ENCODE results near the gene TBC1D10B.

Gene TBC1D10B

DNA sequence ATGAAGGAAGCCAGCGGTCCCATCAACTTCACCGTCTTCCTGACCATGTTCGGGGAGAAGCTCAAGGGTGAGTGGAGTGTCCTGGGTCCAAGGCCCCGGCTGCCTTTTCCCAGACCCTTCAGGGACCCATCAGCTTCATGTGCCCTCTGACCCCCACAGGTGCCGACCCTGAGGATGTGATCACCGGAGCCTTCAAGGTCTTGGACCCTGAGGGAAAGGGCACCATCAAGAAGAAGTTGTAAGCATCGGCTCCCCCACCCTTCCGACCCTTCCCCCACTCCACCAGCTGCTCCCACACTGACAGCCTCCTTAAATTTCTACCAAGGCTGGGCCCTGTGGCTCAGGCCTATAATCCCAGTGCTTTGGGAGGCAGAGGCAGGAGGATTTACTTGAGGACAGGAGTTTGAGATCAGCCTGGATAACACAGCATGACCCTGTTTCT, 6.2 kb upstream of the TBC1D10B start:
- no peak overlapping the region for H3K4me3 ChIP-seq (ENCODE audit: low read depth, low read length)

DNA sequence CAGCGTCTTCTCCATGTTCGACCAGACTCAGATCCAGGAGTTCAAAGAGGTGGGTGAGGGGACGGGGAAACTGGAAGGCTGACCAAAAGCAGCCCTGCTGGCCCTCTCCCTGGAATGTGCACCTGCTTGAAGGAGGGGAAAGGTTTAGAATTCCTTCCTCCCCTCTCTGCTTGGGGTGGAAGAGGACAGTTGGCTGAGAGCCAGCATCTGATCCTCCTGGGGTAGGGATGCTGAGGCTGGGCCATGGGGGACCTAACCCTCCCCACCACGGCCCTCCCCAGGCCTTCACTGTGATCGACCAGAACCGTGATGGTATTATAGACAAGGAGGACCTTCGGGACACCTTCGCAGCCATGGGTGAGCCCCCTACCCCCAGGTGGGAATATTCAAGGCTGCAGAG, 5.6 kb upstream of the TBC1D10B start:
- H3K4me3 ChIP-seq (ENCODE audit: low read depth, low read length) = no peak overlapping the region

DNA sequence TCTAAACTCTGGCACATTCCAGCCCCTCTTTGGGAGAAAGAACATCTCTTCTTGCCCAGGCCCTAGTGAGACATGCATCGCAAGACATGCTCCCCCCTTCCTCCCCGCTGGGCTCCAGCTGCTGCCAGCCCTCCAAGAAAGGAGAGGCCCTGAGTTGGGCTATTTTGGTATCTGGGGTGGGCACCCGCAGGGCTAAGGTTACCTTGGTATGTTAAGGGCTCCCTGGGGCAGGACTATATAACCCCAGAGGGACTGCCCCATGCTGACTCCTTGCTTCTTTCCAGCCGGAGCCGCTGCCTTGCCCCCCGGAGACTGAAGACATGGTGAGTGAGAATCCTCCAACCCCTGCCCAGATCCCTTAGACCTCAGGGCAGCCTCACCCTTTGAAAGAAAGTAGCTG, 4.2 kb upstream of the TBC1D10B start, which contains the start of gene MYL11:
TSS of gene MYL11 (plus strand) at position 265 of the 400 bp plus-strand sequence. CDS start at position 321, 56 bp downstream.
- no peak within 1 kb of the TSS for H3K4me3 ChIP-seq (ENCODE audit: low read depth, low read length)

DNA sequence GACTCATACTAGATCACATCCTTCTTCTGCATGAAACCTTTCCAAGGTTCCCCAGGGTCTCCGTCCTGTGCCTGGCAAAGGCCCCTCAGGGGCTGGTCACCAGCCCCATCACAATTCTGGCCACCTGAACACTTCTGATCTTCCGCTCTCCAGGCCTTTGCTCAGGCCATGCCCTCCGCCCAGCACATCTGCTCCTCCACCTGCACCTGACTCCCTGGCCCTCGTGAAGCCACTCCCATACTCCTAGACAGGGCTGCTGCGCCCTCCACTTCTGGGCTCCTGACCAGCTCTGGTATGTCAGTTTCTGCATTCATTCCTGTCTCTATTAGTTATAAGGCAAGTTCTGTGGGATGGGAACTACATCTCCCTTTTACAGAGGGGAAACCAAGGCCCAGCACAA, 2.4 kb upstream of the TBC1D10B start:
- H3K4me3 ChIP-seq (ENCODE audit: low read depth, low read length) = no peak overlapping the region

DNA sequence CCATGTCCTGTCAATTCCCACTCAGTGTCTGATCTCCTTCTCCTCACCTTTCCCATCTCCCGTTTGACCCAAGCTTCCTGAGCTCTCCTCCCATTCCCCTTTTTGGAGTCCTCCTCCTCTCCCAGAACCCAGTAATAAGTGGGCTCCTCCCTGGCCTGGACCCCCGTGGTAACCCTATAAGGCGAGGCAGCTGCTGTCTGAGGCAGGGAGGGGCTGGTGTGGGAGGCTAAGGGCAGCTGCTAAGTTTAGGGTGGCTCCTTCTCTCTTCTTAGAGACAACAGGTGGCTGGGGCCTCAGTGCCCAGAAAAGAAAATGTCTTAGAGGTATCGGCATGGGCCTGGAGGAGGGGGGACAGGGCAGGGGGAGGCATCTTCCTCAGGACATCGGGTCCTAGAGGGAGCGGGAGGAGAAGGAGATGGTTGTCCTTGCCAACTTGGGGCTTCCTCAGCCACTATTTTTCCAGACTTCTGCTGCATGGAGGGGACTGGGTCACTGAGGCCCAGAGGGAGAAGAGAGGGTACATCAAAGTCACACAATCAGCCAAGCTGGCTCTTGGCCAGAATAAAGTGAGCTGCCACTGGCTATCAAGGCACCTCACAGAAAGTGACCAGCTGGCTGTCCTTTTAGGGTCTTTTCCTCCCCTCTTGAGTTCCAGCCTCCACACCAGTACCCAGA, 1.9 kb upstream of the TBC1D10B start:
- H3K4me3 ChIP-seq (ENCODE audit: low read depth, low read length) = no peak overlapping the region

DNA sequence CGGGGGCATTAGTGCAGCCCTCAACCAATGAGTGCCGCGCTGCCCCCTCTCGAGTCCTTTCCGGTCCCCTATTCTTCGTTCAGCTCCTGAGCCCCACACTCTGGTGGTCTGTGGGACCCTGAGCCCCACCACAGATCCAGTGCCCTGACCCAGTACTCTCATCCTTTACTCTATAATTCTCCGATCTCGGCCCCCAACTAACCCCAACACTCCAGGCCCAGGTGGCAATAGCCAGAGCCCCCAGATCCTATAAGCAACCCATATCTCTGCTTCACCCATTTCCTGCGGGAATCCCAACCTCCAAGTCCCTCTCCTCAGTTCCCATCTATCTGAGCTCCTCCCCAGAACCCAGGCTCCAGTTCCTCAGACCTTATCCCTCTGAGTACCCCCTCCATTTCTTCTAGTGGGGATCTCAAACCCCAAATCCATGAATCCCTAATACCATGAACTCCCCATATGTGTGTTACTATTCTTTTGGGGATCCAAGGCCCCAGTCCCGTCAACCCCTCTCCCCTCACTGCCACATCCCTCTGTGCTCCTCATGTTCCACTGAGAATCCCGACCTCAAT, 1.0 kb upstream of the TBC1D10B start:
- peak overlapping the region; percentile 21 for H3K4me3 ChIP-seq (ENCODE audit: low read depth, low read length)

DNA sequence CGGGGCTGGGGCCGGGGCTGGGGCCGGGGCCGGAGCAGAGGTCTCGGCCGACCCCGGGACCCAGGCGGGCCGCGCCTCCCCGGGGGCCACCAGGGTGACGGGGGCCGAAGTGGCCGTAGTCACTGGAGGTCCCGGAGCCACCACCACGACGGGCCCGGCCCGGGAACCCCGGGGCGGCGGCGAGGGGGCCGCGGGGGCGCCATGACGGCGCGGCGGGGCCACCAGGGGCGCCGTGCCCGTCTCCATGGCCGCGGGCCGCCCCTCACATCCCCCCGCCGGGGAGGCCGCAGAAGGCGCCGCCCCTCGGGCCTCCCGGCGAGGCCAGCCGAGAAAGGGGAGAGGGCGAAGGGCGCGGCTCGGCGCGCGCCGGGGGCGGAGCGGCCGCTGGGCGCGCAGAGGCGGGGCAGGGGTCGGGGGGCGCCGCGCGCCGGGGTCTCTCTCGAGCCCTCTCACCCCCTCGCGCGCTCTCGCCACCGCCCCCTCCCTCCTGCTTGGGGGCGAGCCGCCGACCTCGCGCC, 297 bp downstream of the TBC1D10B start:
- H3K4me3 ChIP-seq (ENCODE audit: low read depth, low read length) = peak overlapping the region; percentile 50

DNA sequence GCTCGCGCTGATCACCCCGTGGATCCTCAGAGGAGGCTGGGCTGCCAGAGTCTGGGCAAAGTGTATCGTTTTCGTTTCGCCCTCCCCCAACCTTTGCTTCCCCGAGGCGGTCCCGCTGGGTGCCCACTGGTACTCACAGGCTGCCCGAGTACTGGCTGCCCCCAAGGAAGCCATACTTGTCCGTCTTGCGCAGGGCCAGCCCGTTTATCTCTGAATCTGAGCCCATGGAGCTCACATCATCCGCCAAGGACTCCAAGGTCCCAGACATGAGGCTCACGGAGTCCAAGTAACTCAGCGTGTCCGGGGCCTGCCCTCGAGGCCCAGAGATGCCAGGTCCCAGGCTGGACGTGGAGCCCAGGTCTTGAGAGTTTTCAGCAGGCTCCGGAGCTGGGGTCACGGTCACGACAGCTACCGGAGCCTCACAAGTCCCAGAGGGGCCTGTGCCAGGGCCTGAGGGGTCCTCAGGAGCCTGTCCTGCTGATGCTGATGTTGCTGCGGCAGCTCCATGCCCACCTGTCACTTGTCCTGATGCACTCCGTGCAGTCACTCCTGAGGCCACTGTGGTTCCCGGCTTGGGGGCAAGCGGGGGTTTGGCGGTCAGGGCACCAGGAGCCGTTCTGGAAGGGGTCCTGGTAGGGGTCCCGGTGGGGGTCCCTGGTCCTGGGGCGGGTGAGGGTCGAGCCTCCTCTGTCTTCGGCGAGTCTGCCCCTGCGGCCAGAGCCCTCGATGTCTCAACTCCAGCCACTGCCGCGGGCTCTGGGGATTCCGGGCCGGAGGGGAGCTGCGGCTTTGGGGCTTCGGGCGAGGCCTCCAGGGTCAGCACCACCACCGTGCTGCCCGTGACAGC, 980 bp downstream of the TBC1D10B start:
- H3K4me3 ChIP-seq (ENCODE audit: low read depth, low read length) = peak overlapping the region; percentile 50

DNA sequence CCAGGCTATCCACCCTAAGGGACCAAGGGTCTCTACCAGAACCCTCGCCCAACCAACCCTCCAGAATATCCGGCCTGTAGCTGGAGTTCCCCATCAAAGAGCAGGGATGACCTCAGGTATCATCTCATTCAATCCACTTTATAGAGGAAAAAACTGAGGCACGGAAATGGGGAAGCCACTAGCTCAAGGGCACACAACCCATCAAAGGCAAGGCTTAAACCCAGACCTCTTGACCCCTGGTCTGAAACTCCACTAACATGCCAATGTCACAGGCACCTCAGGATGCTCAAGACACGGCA, 1.6 kb downstream of the TBC1D10B start:
- H3K4me3 ChIP-seq (ENCODE audit: low read depth, low read length) = peak overlapping the region; percentile 50

DNA sequence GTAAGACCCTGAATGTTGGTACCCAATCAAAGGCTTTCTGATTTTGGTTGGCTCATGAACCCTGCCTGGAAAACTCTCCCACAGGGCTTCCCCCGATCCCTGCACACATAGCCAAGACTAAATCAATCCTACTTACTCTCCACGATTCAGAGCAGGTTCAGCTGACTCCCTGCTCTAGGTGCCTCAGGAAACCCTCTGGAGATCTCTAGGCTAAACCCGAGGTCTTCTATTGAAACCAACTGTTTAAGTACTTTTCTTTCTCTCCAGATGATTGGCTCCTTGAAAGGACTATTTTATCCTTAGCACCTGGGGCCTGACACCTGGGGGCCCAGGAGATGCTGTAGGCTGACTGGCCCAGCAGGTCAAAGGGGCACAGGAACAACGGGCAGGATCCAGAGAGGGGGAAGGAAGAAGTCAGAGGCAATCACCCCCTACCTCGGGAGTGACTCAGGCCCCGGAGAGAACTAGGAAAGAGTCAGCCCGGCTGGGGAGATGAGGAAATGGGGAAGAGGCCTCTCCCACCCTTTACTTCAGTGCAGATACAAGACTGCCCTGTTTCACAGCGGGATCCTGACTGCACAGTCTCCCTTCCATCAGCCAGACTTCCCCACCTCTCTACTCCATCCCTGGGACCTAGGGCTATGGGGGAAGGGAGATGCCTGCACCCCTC, 2.0 kb downstream of the TBC1D10B start:
- no peak overlapping the region for H3K4me3 ChIP-seq (ENCODE audit: low read depth, low read length)

DNA sequence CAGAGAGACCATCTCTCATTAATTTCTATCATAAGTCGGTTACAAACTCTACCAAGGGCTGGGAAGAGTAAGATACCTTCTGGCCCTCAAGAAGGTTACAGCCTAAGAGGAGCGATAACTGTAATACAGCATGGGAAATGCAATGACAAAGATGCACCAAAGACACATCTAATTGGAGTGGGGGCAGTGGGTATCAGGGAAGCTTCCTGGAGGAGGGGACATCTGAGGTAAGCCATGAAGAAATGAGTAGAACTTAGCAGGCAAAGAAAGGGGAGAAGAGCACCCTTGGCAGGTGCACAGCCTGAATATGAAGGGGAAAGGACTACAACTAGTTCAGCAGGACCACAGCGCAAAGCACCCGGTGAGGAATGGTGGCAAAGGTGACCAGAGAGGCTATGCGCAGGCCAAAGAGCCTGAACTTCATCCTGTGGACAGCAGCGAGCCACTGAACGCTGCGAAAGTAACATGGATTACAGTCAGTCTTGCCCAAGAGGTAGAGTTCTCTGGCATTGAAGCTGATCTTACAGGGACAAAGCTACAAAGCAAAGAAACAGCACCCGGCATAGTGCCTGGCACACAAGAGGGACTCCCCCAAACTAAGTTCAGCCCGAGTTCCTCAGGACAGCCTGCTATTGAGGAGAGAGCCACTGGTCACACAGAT, 2.8 kb downstream of the TBC1D10B start:
- no peak overlapping the region for H3K4me3 ChIP-seq (ENCODE audit: low read depth, low read length)

DNA sequence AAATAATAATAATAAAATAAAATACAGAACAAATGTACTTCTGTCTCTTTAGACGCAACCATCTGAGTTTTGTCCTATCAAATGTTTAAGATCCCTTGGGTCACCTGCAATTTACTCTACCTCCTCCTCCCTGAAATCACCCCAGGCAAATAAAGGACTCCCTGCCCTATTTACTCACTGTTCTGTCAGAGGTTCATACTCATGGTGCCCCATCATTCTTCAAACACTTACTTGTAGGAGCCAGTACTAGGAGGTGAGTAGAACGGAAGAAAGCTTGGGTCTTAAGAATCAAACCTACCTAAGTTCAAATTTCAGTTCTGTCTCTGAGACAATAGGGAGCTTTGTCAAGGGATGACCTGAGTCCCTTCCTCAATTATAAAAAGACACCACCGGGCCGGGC, 3.8 kb downstream of the TBC1D10B start:
- H3K4me3 ChIP-seq (ENCODE audit: low read depth, low read length) = no peak overlapping the region

DNA sequence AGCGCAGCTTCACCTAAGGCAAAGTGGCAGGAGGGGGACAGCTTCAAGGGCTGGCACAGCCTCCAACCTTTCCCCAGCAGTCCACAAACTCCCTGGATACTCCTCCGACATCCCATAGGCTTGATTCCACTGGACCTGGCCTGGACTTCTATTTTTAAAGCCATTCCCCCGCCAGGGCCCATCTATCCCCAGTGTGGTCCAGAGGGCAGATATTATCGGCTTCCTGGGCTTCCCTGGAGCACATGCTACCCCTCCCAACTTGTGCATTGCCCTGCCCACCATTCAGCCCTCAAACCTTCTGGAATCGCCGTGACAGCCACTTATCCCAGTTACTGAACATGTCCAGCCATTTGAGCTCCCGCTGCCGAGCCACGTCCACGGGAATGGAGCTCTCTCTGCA, 5.1 kb downstream of the TBC1D10B start:
- no peak overlapping the region for H3K4me3 ChIP-seq (ENCODE audit: low read depth, low read length)

DNA sequence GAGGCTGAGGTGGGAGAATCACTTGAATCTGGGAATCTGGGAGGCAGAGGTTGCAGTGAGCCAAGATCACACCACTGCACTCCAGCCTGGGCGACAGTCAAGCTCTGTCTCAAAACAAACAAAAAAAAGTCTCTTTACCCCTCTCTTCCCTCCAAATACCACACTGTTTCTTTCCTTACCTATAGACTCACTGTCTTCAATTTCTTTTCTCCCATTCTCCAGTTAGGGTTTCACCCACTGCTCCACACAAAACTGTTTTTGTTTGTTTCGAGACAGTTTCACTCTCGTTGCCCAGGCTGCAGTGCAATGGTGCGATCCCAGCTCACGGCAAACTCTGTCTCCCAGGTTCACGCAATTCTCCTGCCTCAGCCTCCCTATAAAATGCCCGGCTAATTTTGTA, 9.1 kb downstream of the TBC1D10B start:
- H3K4me3 ChIP-seq (ENCODE audit: low read depth, low read length) = no peak overlapping the region

DNA sequence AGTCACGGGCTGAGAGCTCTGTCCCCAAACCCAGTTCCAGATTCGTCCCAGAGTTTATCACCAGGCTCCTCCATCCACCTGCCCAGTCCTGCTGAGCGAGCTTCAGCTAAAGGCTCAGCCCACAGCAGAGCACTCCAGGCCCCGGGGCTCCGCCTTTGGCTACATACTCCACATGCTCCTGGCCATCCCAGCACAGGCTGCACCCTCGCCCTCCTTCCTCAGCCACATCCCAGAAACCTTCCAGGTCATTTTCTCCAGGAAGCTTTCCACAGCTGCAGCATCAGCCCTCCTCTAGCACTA, 10.5 kb downstream of the TBC1D10B start:
- H3K4me3 ChIP-seq (ENCODE audit: low read depth, low read length) = no peak overlapping the region

DNA sequence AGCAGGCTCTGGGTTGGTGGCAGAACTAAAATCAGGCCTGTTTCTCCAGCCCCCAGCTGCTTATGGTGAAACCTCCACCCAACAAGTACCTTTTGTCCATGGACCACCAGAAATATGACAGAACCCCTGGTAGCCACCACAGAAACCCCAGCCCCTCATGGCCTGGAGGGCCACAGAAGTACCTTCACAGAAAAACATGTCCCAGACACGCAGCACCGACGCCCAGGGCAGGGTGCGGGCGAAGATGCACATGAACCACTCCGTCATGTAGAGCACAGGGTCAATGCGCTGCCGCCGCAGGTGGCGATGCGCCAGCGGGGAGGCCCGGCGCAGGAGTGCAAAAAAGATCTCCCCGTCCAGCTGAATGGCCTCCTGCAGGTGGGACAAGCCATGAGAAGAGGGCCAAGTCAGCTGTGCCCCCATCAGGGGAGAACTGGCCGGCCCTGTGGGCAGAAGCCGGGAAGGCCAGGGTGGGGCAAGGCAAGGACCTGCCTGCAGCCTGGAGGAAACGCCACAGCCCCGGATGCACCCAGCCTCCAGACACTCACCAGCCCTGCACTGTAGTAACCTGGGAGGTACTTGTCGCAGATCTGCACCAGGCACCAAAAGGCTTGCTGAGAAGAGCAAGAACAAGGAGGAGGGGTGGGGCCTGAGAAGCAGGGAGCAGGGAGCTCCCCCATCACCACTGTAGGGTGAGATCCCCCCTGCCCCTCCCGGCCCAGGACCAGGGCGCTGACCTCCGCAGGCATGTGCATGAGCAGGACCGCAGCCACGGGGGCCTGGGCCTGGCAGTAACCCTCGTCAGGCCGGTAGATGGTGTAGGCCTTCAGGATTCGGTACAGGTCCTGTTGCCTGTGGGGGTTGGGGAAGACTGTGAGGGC, 11.1 kb downstream of the TBC1D10B start:
- H3K4me3 ChIP-seq (ENCODE audit: low read depth, low read length) = no peak overlapping the region

DNA sequence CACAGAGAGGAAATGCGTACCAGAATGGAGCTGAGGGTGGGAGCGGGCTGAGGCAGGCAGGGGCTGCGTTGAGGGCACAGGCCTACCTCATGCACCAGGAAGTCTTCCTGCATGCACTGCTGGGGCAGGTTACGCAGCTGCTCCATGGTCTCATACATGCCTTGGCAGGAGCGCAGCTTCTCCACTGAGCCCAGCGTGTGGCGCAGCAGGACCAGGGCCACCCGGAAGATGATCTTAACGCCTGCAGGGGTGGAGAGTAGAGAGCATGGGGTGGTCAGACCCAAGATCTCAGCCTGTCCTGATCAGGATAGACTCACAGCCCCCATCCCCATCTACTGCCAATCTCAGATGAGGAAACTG, 11.7 kb downstream of the TBC1D10B start:
- no peak overlapping the region for H3K4me3 ChIP-seq (ENCODE audit: low read depth, low read length)

DNA sequence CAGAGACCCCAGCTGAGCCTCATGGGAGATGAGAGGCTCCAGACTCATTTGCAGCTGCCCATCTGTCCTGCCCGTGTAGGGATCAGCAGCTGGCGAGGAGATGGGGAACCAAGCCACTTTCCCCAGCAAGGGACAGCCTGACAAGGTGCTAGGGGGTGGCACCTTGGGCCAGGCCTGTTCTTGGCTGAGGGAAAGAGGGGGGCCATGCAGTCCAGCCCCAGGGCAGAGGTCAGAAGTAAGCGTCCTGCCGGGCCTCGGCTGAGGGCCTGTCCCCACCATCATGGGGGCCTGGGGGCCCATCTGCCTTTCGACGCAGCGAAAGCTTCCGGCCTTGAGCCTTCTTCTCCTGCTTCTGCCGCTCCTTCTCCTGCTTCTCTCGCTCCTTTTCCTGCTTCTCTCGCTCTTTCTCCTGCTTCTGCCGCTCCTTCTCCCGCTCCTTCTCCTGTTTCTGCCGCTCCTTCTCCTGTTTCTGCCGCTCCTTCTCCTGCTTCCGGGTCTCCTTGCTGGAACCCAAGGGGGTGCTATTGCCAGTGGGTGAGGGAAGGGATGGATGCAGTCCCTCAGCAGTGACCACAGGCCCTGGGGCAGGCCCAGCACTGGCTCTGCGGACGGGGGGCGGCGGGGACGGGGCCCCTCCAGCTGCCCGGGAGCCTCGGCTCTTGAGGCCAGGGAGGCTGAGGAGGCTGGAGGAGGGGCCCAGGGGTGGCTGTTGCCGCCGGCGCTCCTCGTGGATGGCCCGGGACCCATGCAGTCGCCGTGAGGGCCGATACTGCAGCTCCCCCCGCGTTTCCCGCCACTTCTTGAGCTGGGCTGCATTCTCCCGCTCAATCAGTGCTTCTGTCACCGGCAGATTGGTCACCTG, 12.3 kb downstream of the TBC1D10B start:
- H3K4me3 ChIP-seq (ENCODE audit: low read depth, low read length) = no peak overlapping the region

DNA sequence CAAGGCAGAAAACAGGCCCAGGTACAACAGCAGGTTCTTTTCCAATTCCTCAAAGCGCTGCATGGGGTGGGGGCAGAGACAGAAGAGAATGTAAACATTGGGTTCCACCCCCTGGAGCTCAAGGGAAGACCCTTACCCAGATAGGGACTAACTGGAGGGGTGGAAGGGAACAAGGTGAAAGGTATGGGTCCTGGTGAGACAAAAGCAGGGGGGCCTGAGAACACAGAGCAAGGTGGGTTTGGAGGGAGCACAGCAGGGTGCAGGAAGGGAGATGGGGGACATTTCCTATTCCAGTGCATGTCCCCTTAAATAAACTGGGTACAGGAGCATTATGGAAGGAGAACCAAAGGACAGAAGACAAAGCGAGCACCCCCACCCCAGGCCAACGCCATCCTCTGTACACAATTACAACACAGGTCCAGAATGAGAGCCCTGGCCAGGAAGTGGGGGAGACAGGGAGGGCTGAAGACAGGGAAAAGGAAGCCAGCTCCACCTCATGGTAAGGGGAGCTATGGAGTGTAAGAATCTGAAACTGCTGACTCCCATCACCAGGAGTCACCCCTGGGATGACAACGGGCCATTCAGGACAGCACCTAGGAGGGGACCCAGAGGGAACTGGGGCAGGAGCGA, 13.1 kb downstream of the TBC1D10B start:
- no peak overlapping the region for H3K4me3 ChIP-seq (ENCODE audit: low read depth, low read length)
